ENCODE measurements around the gene FYCO1.

DNA sequence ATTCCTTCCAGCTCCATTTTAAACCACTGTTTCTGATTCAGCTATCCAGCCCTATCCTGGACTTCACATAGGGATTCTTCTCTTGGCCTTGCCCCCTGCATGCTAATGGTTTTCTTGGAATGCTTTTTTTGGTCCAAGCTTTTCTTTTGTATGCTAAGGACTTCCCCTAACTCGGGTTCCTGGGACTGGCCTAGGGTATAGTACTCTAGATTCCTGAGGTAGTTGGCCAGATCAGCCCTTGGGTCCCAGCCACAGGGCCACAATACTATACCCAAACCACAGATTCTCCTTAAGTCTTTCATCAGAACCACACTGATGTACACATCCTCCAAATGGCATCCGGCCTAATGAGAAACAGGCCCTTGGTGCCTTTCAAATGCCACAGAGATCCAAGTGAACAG is 2.8 kb downstream of the FYCO1 start:
- TF ChIP-seq EZH2phosphoT487 (IDR thresholded peaks at IDR 0.05; ENCODE audit: insufficient read depth, low read depth) (no peak), EZH2 (IDR thresholded peaks at IDR 0.05; ENCODE audit: insufficient read depth, poor library complexity, severe bottlenecking) (no peak)
